ENCODE results near the gene HBA2.
"Not testable (repeated sequence)": the region's sequence is repeated elsewhere in the genome, so short reads cannot be mapped to it uniquely, and the experiment has no call there.

Gene HBA2

GRCh38 chr16:194516-194915 is 21.8 kb downstream of the HBA2 start:
- no peak for DNase-seq (ENCODE audit: low read depth, low spot score)

GRCh38 chr16:200388-200787 is 27.7 kb downstream of the HBA2 start:
- no peak for DNase-seq (ENCODE audit: low read depth, low spot score)

GRCh38 chr16:203246-203645 is 30.6 kb downstream of the HBA2 start:
- no peak for DNase-seq (ENCODE audit: low read depth, low spot score)

DNA sequence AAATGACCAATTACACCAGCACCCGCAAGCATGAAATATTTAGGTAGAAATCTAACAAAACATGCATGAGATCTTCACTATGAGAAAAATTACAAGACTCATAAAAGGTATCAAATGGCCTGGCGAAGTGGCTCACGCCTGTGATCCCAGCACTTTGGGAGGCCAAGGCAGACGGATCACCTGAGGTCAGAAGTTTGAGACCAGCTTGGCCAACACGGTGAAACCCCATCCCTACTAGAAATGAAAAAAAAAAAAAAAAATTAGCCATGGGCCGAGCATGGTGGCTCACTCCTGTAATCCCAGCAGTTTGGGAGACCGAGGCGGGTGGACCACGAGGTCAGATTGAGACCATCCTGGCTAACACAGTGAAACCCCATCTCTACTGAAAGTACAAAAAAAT is 31.4 kb downstream of the HBA2 start:
- DNase-seq (ENCODE audit: low read depth, low spot score): not testable (repeated sequence)

GRCh38 chr16:209359-209758 is 36.7 kb downstream of the HBA2 start:
- not testable (repeated sequence) for DNase-seq (ENCODE audit: low read depth, low spot score)

- DNase-seq (ENCODE audit: low read depth, low spot score): not testable (repeated sequence)
These were observed 39.0 kb downstream of the HBA2 start for GRCh38 chr16:211631-212180.

- no peak for DNase-seq (ENCODE audit: low read depth, low spot score)
These were observed 40.3 kb downstream of the HBA2 start for GRCh38 chr16:212999-213398.

DNA sequence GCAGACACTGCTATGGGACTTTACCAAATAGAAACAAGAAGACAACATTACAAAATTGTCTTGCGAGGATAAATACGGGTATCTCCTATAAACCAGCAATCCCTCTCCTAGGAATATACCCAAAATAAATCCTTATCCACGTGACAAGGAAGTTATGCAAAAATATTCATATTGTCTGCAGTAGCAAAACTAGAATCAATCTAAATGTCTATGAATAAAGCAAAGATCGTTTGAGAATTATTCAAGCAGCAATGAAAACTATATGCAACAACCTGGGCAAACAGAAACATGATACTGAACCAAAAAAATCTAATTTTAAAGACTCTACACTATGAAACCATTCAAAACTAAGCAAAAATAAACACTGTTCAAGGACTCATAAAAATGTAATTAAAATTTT is 47.3 kb downstream of the HBA2 start:
- no peak for DNase-seq (ENCODE audit: low read depth, low spot score)
